Measurements from ENCODE around the gene TYRO3. TPM values are rescaled to one million over a fixed set of nuclear protein-coding genes. Genes with fewer than 3 reads are reported as not detected.

Gene TYRO3
- total RNA-seq, 1 donor from 2014 or later, result 63.4 TPM

DNA sequence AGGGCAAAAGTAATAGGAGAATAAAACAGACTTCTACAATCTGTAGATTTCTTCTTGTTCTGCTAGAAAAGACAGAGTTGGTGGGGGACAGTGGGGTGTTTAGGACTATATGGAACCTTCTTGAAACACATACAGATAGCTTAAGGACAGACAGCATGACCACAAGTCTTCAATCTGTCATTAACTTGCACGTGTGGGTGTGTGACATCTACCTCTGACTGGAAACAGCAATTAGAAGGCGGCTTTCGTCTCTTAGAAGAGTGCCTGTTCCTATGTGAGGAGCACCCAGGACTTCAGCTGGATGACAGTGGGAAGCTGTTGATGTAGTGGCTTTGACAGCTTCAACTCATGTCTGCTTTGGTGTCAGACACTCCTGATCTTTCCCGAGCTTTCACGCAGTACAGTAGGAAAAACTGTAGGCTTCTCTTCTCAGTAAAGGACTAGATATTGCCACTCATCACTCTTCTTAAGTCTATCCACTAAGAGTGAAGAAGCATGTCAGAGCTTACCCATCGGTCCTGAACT is 44.5 kb downstream of the TYRO3 start:
- DNase-seq (ENCODE audit: low spot score), result no peak

DNA sequence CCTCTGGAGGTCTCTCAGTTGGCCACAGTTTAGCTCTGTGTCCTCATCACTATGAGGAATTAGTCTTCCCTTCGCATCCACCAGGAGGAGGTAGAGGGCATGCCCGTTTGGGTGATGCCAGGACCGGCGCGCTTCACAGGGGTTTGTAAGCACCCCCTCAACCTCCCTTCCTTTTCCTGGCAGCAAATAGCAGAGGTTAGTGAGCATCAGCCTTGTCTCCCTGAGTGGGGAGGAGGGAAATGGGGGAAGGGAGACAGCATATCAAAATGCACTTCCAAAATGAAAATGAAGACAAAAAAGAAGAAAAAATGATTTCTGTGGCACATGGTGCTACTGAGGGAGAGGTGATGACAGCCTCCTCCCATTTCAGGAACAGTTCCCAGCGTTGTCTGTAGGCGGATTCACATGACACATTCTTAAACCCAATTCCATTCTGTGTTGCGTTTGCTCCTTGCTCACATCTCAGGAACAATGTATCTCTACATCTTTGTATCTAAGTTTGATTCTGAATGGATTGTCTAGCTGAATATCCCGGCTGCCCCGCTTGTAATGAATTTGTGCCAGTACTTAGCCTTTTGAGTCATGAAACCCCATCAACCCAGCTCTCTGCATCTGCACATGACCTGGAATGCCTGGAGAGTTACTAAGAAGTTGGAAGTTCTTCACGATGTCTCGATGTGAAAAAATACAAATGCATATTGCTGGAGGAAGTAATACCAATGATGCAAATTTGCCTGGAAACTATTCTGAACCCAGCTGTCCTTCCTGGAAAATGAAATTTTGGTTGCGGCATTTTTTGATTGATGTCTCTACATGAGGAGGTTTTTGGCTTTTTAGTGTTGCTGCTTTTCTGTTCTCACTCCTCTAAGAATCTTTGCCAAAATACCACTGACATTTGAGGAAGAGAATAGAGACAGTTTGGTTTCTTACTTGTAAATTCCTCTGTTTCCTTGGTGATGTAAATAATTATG is 45.2 kb downstream of the TYRO3 start:
- DNase-seq (ENCODE audit: low spot score), result peak; percentile 39

DNA sequence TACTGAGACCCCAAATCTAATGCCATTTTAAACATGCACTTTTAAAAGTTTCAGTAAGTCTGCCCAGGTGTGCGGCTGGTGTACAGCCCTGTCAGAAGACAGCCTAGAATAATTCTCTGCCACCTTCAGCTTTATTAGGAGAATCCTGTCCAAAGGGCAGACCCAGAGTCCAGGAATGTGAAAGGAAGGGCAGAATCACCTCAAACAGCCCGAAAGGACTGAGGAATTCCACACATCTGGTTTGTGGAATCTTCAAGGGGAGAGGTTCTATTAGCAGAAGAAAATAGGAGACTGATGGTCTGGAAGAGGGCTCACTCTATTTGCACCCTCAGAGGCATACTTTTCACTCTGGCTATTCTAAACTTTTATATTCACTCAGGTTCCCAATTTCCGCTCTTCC is 46.6 kb downstream of the TYRO3 start:
- peak; percentile 51 for DNase-seq (ENCODE audit: low spot score)

DNA sequence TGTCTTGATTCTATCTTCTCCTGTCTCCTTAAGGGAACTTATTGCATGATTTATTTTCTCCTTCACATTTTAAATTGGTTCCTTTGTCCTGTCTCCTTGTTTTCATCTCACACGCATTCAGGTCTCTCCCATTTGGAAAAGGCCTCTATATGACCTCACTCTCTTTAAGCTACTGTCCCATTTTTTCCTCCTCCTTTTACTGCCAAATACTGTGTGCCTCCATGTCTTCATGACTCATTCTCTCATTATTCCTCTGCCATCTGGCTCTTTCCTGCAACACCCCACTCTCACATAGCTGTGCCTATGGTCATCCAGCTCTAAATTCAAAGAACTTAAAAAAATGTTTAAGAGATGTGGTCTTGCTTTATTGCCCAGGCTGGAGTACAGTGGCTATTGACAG is 48.0 kb downstream of the TYRO3 start:
- no peak for DNase-seq (ENCODE audit: low spot score)

DNA sequence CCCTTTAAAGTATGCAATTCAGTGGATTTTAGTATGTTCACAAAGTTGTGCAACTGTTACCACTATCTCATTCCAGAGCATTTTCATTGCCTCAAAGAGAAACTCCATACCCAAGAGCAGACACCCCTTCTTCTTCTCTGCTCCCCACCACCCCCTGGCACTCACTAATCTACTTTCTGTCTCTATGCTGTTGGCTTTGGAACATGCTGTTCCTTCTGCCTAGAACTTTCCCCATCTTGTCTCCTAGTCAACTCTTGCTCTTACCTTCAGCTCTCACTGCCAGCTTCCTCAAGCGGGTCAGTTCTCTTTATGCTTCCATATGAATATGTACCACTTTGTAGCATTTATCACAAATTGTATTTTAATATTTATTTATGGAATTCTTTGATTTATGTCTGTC is 50.1 kb downstream of the TYRO3 start:
- DNase-seq (ENCODE audit: low spot score), result no peak

DNA sequence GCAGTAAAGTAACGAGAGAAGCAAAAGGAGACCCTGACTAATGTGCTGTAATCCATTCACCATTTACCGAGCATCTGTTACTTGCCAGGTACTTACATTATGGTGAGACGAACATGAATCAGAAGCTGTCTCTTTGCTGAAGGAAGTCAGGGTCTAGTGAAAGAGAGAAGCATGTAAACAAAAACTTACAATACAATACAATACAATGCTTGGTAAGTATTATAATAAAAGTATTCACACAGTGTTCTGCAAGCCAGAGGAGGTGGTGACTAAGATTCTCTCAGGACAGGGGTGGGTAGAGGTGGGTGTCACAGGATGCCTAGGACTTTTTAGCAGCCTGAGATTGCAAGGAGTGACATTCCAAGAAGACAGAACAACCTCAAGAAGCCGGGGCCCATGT is 51.0 kb downstream of the TYRO3 start:
- DNase-seq (ENCODE audit: low spot score), result no peak

DNA sequence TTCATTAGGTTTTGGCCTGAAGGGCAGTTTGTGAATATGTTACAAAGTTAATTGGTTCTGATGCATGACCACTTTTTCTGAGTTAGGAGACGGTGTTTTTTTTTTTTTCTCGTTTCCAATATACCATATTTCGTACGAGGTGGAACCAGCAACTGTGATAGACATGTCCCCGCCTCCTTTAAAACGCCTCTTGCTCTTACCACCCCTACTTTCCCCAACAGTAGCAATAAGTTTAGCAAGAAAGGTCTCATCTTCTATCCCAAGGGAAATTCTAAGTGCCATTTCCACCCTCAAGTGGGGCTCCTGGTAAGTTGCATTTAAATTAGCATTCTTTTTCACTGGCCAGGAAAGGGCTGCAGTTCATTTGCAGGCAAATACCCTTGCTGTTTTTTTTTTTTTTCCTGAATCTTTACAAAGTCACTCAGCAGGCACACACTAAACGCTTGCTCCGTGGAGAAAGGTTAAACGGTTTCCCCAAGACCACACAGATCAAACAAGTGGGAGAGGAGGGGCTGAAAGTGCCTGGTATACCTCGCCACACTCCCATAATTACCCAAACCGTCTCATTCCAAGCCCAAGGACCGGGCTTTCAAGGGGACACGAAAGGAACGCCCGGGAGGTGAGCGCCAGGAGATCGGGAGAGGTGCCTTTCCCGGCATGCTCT is 61.7 kb downstream of the TYRO3 start:
- peak; percentile 81 for DNase-seq (ENCODE audit: low spot score)

DNA sequence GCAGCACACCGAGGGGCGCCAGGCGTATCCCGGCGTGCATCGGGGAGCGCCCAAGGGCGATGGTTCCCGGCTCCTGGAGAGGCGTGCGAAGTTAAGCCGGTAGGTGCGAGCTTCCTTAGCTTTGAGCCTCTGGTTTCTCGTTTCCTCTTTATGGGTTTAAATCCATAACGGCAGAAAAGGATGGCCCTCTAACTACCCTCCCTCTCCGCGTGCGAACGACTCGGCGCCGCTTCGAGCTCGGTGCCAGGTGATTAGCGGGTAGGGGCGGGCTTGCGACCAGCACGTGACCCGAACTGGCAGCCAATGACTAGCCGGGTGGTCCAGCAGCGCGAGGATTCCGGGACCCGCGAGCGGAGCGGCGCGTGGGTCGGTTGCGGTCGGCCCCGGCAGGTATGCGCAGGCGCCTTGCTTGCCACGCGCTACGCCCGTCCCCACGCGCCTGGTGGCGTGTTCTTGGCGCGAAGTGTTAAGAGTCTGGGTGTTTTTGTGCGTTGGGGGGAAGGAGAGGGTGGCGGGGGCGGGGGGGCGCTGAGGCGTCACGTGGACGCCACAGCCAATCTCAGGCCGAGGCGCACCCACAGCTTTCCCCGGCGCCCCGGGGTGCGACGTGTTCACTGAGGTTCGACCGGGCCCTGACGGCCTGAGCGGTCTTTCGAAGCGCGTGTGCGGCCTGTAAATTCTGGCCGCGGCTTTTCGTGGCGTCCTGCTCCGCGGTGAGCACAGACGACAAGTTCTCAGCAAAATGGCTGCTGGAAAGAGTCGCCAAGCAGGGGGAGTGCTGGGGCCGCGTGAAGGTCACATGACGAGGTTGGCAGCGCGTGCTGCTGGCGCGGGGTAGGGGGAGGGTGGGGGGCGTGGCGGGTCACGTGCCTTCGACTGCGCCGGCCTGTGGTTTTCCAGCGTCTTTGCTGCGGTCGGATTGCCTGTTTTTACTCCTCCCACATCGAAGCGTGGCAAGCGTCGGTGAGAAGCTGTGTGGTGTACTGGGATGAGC is 62.5 kb downstream of the TYRO3 start:
- peak; percentile 93 for DNase-seq (ENCODE audit: low spot score)

DNA sequence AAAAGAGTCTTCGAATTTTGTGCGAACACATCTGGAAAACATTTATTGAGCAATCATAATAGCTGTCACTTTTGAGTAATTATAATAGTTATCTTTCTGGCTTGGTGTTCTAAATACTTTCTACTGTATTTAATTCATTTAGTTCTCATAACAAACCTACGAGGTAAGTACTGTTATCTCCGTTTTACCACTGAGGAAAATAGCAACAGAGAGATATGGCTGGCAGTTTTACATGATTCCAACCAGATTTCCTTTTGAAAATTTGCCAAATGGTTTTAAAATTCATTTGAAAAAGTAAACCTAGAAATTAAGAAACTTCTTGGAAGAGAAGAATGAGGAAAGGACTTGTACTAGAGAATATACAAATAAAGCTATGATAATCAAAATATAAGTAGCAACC is 63.9 kb downstream of the TYRO3 start:
- no peak for DNase-seq (ENCODE audit: low spot score)

DNA sequence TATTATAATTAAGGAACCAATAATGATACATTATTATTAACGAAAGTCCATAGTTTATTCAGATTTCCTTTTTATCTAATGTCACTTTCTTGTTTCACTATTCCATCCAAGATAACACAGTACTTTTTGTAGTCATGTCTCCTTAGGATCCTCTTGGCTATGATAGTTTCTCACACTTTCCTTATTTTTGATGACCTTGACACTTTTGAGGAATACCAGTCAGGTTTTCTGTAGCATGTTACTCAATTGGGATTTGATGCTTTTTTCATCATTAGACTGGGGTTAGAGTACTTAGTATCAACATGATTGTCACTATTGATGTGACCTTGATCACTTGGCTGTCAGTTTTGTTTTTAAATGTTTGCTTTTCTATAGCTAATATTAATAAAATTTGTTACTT is 68.2 kb downstream of the TYRO3 start:
- DNase-seq (ENCODE audit: low spot score), result no peak

DNA sequence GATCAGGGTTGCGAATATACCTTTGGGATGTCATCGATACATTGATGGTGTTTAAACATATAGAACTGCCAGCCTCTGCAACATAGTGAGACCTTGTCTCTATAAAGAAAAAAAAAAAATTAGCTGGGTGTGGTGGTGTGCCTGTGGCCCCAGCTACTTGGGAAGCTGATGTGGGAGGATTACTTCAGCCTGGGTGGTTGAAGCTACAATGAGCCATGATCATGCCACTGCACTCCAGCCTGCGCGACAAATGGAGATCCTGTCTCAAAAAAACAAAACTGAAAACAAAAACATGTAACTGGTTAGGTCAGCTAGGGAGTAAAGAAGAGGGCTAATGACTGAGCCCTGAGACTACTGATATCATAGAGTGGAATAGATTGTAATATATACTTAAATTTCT is 70.5 kb downstream of the TYRO3 start:
- no peak for DNase-seq (ENCODE audit: low spot score)

DNA sequence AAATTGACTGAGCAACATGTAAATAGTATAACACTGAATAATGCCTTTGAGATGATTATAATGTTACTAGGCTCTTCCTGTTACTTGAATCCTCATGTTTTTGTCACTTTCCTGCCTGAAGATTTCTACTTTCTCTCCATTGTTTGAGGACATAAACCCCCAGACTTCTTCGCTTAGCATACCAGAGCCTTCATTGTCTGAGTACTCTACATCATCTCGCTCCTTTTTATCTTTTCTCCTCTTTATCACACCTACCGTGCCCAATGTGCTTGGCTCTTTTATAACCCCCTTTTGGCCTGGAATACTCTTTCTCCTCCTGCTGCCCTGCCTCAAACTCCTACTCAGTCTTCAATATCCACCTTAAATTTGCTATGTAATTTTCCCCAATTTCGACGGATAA is 70.9 kb downstream of the TYRO3 start:
- no peak for DNase-seq (ENCODE audit: low spot score)

DNA sequence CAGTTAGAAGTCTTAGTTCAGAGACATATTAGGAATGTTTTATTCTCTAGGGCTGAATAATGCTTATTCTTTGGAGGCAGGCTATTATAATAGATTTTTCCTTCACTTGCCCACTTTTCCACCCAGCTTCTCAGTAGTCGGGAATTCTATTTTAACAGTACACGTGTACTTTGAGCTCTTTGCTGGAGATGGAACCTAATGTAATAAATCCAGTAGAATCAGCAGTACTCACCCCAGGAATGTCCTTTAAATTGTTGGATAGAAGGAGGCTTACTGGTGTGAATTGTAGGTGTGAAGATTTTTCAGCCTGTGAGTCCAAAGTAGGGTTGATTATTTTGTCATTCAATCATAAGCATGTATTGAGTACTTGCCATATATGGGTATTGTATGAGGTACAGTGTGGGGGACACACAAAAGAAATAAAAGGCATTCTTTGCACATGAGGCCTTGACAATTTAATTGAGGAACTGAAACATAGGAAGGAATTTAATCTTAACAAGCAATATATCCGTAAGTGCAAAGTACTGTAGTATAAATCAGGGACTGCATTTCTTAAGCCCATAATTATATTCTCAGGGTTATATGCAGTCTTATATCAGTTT is 71.7 kb downstream of the TYRO3 start:
- no peak for DNase-seq (ENCODE audit: low spot score)

DNA sequence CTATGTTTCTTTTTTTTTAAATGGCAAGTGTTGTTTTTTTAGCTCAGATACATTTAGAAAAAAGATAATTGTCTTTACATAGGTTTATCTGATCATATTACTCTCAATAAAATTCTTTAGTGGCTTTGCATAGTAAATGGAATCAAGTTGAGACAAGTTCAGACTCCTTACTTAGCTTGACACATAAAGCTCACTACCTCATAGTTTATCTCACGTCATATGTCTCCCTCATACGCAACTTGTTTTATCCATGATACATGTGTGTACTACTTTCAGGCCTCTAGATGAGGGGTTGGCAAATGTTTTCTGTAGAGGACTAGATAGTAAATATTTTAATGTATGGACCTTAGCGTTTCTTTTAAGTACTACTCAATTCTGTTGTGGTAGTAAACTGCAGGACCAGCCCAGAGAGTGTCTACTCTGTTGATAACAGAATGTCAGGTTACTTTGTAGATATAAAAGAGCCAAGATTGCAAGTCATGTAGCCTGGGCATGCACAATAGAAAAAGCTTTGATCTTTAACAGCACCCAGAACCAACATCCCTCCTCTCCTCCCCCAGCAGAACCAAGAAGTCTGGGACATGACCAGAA is 73.0 kb downstream of the TYRO3 start:
- no peak for DNase-seq (ENCODE audit: low spot score)

Other genes with a start within 250 kb of the TYRO3 start
- gene OIP5, start 226.6 kb upstream of the TYRO3 start, total RNA-seq, result not detected
- gene NUSAP1, start 226.3 kb upstream of the TYRO3 start, total RNA-seq, result 1.6 TPM
- 13.8 TPM for gene NDUFAF1, start 156.7 kb upstream of the TYRO3 start, total RNA-seq
- gene RTF1, start 142.1 kb upstream of the TYRO3 start, total RNA-seq, result 26.8 TPM
- 0.16 TPM for gene ITPKA, start 65.3 kb upstream of the TYRO3 start, total RNA-seq
- 0.77 TPM for gene LTK, start 45.4 kb upstream of the TYRO3 start, total RNA-seq
- 26.7 TPM for gene RPAP1, start 15.0 kb upstream of the TYRO3 start, total RNA-seq
- 32.9 TPM for gene MGA, start 101.2 kb downstream of the TYRO3 start, total RNA-seq
- 21.2 TPM for gene MAPKBP1, start 215.3 kb downstream of the TYRO3 start, total RNA-seq

Data from mesenteric fat pad (tissue), 1 donor.